GM20000 (cell line): ENCODE data around the gene HAVCR2.
A peak's percentile ranks its signal among the peaks of the same experiment; 100 is the strongest.

Experiments used
- DNase-seq: peaks from one replicate; pipeline ENCODE4 v3.0.0; 2012; ENCODE audit warnings: low spot score
- CTCF ChIP-seq: IDR thresholded peaks from 2 replicates; pipeline ENCODE4 v1.5.1; 2012; ENCODE audit warnings: mild to moderate bottlenecking, control low read depth; ENCODE audit errors: extremely low read depth, missing control alignments

Gene HAVCR2

DNA sequence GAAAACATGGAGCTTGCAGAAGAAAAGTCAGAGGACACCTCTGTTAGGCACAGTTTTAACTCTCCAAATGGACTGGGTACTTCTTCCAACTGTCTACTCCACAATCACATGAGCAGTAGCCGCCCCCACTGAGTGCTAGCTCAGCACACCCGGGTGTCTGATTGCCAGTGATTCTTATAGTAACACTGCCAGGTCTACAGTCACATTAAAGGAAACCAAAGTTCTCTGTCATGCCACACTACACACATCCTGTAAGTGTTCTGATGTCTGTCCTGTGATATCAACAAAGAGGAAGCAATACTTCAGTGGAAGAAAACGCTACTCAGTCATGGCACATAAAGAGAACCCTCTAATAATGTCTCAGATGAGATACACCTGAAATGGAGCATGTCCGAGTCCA, at the start of gene HAVCR2:
Gene HAVCR2 (minus strand): TSS at position 69 of the 400 bp plus-strand sequence. CDS start 61 bp downstream, at position 8.
- TF ChIP-seq CTCF: no peak
- peak; percentile 40 for DNase-seq

GRCh38 chr5:157157293-157157891, 48.5 kb upstream of the HAVCR2 start:
- no peak for TF ChIP-seq CTCF
- no peak for DNase-seq

- DNase-seq: no peak
- no peak for TF ChIP-seq CTCF
These were observed 46.5 kb upstream of the HAVCR2 start for GRCh38 chr5:157155297-157155696.

GRCh38 chr5:157150995-157151394, 42.2 kb upstream of the HAVCR2 start:
- no peak for DNase-seq
- no peak for TF ChIP-seq CTCF

DNA sequence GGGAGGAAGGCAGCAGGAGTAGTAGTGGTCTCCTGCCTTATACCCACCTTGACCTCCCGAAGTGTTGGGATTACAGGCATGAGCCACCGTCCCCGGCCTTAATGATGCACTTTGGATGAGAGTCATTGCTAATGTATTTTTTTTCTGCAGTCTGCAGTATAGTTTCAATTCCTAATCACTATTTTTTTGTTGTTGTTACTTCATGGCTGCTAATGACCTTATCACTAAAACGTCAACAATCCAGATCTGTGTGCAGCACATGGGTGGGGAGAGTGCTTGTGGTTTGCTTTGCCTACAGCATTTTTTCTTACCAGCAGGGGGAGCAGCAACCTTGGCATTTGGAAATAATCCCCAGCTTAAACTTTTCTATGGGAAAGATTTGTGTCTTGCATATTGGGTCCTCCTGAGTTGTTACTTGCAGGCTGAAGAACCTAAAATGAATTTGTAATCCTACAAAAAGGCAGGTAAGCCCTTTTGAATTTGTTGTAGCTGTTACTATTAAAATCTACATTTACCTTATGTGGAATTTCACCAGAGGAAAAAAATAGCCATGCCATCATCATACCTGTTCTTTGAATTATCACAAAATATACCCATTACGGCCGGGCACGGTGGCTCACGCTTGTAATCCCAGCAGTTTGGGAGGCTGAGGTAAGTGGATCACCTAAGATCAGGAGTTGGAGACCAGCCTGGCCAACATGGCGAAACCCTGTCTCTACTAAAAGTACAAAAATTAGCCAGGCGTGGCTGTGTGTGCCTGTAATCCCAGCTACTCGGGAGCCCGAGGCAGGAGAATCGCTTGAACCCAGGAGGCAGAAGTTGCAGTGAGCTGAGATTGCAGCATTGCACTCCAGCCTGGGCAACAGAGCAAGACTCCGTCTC, 40.1 kb upstream of the HAVCR2 start:
- peak; percentile 65 for DNase-seq
- peak; percentile 72 for TF ChIP-seq CTCF

GRCh38 chr5:157143127-157143971, 34.5 kb upstream of the HAVCR2 start:
- no peak for TF ChIP-seq CTCF
- DNase-seq: peak; percentile 55
